Measurements from ENCODE around the gene SRRM4.

Gene SRRM4

GRCh38 chr12:119068129-119068856 lies 87.0 kb downstream of the SRRM4 start:
- H3K4me3 ChIP-seq (ENCODE audit: low read depth, low read length), result no peak overlapping the region
- no peak for TF ChIP-seq CTCF (IDR thresholded peaks at IDR 0.05; ENCODE audit: borderline replicate concordance, insufficient read depth, low read depth, low read length)

DNA sequence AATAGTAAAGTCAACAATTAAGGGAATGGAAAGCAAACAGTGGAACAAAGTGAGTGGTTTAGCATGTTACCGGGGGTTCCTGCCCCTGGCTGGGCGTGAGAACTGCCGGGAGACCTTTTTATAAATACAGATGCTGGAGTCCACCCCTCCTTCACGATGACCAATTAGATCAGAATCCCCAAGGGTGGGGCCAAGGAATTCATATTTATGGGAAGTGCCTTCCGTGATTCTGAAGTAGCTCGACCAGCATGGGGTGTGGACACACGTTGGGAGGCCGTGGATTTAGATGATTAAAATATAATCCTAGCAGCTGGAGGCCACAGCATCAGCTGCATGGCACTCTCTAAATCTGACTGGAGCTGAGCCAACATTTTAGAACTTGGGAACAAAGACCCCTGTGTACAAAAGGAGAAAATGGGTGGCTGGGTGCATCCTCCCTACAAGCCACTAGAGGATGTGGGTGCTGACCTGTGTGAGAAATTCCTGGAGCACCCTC lies 87.9 kb downstream of the SRRM4 start:
- no peak overlapping the region for H3K4me3 ChIP-seq (ENCODE audit: low read depth, low read length)
- TF ChIP-seq CTCF (IDR thresholded peaks at IDR 0.05; ENCODE audit: borderline replicate concordance, insufficient read depth, low read depth, low read length), result no peak

GRCh38 chr12:119071176-119071575 lies 89.8 kb downstream of the SRRM4 start:
- H3K4me3 ChIP-seq (ENCODE audit: low read depth, low read length), result no peak overlapping the region
- TF ChIP-seq CTCF (IDR thresholded peaks at IDR 0.05; ENCODE audit: borderline replicate concordance, insufficient read depth, low read depth, low read length), result no peak

GRCh38 chr12:119071638-119072231 lies 90.4 kb downstream of the SRRM4 start:
- no peak overlapping the region for H3K4me3 ChIP-seq (ENCODE audit: low read depth, low read length)
- TF ChIP-seq CTCF (IDR thresholded peaks at IDR 0.05; ENCODE audit: borderline replicate concordance, insufficient read depth, low read depth, low read length), result no peak

DNA sequence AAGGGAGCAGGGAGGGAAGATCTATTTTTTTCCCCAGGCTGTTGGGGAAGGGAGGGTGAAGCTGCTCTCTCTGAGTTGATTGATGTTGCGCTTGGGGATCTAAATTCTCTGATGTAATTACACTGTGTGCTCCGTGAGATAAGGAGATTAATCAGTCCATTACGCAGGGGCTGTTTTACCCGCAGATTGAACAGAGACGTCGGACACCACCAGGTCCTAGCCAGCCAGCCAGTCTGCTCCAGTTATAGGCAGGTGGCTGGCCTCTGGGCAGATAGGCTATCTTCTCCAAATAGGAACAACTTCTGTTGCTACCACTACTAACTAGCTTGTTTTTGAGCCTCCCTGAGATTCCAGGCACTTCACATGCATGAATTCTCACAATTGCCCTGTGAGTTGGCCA lies 91.1 kb downstream of the SRRM4 start:
- TF ChIP-seq CTCF (IDR thresholded peaks at IDR 0.05; ENCODE audit: borderline replicate concordance, insufficient read depth, low read depth, low read length), result no peak
- H3K4me3 ChIP-seq (ENCODE audit: low read depth, low read length), result no peak overlapping the region

DNA sequence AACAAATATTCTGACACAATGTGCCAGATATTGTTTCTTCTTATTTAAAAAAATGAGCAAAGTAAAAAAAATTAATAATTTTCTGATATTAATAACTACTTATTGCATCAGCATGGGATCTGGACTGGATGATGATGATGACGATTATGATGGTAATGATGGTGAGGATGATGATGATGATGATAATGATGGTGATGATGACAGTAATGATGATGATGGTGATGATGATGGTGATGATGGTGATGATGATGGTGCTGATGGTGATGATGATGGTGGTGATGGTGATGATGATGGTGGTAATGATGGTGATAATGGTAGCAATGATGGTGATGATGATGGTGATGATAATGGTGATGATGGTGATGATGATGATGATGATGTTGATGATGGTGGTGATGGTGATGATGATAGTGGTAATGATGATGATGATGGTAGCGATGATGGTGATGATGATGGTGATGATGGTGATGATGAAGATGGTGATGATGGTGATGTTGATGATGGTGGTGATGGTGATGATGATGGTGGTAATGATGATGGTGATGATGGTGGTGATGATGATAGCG lies 94.0 kb downstream of the SRRM4 start:
- H3K4me3 ChIP-seq (ENCODE audit: low read depth, low read length), result no peak overlapping the region
- TF ChIP-seq CTCF (IDR thresholded peaks at IDR 0.05; ENCODE audit: borderline replicate concordance, insufficient read depth, low read depth, low read length), result no peak
